GM18526 (cell line): Measurements from ENCODE around the gene SERPINE2.

Experiments
- POLR2A ChIP-seq: IDR thresholded peaks from 3 replicates; pipeline ENCODE4 v1.6.1; 2011; ENCODE audit not compliant: insufficient read length; ENCODE audit errors: extremely low read depth

SERPINE2 gene, protein sequence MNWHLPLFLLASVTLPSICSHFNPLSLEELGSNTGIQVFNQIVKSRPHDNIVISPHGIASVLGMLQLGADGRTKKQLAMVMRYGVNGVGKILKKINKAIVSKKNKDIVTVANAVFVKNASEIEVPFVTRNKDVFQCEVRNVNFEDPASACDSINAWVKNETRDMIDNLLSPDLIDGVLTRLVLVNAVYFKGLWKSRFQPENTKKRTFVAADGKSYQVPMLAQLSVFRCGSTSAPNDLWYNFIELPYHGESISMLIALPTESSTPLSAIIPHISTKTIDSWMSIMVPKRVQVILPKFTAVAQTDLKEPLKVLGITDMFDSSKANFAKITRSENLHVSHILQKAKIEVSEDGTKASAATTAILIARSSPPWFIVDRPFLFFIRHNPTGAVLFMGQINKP

DNA sequence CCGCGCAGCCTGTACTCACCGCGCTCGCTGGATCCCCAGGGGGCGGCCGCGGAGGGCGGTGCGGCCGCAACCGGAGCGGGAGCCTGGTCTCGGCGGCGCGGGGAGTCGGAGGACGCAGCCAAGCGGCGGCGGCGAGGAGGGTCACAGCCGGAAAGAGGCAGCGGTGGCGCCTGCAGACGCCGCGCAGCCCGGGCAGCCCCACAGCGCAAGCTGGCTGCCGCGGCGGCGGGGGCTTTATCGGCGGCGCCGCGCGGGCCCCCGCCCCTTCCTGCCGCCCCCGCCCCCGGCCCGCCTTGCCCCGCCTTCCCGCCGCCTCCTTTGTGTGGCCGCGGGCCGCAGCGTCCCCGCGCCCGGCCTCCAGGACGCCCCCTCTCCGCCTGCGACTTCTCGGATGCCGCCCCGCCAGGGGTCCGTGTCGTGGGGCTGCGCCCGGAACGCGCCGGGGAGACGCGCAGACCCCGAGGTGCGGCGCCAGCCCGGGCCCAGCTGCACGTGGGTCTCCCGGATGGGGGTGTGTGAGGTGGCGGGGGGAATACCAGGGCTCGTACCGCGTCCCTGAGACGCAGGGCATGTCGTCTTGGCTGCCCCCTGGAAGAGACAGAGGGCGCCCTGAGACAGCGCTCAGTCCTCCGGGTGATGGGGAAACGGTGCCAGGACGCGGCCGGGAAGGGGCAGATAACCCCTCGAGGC is at the start of gene SERPINE2:
TSS of gene SERPINE2 (minus strand) at position 207 of the 690 bp plus-strand sequence. CDS start 37,386 bp downstream, outside the sequence.
- TF ChIP-seq POLR2A, result no peak

DNA sequence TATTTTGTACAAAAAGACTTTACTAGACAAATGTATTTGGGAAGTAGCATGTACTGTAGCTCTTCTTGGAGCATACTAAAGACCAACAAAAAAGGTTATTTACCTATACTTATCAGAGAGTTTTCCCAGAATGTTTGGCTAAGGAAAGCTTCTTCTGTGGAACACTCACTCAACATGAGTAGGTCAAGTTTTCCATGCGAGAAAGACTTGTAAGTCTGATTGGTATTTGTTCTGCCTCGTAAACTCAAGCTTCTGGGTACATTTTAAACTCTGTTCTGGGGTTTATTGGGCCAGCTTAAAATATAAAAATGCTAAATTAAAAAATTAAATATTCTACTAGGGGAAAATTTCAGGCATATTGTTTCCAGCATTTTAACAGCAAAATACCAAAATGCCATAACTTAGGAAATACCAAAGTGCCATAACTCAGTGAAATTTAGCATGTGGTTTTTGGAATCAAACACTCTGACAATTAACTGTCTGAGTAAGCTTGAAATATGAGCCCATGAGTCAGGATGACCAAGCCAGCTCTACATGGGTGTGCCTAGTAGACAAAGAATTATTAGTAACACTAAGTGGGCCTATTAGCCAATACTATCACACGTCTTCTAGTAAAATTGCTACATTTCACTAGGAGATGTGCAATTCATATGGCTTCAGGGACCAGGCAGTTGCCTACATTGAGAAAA is 47.3 kb upstream of the SERPINE2 start:
- no peak for TF ChIP-seq POLR2A

DNA sequence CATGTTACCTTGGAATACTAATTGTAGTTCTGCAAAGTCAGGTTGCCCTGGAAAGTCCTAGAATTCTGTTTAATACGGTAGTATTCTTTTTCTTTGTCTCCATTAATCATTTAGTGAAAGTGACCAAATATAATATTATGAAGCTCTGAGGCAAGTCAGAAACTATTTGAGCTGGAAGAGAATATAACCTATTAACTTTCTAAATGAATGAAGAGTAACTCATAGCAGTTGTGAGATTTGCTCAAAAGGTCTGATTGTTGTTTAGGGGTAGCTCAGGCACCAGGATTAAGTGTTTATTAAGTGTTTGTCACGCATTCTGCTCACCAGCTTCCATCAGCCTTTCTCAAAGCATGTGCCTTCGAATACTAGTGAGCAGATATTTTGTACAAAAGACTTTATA is 46.7 kb upstream of the SERPINE2 start:
- TF ChIP-seq POLR2A, result no peak

DNA sequence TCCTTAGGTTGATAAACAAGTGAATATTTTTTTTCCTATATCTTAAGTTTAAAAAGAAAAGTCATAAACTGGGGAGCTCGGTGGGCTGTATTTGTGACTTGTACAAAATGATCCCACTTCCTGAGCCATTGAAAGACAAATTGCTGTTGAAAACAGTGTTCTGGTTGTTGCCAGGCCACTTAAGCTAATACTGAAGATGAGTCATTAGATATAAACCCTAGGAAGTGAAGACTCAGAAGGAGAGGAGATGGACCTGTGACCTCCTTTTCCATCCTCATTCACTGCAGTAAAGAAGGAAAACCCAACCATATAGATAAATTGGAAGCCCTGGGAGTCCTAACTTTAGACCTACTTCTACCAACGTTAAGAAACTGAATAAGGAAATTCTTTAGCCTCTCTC is 46.2 kb upstream of the SERPINE2 start:
- no peak for TF ChIP-seq POLR2A

DNA sequence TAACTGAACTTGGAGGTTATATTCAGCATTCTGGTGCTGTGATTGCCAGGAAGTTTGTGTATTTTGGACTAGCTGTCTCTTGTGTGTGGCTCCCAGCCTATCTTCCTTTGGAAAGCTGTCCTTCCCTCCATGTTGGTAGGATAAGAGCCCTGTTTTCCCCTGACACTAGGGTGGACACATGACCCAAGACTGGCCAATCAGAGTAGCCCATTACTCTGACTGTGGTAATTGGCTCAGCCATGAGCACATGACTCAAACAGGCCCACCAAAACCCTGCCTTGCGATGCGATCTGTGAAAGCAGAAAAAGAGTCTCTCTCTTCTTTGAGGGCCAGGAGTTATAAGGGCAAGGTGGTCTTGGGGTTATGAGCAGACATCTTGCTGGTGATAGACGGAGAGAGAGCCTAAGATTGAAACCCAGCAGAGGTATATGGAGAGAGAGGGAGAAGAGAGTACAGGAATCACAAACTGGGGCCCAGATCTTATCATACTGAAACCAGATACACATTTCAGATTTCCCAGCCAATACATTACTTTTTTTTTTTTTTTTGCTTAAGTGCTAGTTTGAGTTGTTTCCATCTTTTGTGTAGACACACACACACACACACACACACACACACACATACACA is 45.3 kb upstream of the SERPINE2 start:
- no peak for TF ChIP-seq POLR2A

DNA sequence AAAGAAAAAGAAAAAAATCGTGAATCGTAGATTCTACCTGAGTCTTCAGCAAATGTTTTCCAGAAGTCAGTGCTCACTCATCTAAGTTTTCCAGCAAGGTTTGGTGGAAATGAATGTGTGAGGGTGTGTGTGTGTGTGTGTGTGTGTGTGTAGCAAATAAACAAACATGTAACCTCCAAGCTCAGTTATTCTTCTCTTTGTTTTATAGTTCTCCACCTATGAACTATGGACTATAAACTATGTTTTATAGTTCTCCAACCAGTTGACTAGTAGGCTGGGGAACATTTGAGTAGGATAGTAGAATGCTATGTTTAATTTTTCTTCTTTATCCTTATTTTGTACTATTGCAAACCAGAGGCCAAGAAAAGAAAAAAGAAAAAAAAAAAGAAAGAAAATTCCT is 44.6 kb upstream of the SERPINE2 start:
- no peak for TF ChIP-seq POLR2A

DNA sequence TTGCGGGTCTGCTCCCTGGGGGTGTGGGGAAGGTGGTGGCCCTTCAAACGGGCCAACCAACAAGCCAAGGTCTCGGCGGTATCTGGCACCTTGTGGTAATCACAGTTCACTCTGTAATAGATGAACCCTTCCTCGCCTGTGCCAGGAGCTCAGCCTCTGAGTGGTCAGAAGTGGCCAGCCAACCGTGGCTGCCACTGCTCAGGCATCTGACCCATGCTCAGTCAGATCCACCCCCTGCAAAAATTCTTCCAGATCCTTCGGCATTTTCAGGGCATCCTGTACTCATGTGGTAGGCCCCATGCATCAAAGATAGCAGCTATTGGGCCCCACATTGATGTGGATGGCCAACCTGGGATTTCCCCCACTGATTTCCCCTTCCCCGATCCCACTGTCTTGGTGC is 39.6 kb upstream of the SERPINE2 start:
- no peak for TF ChIP-seq POLR2A

DNA sequence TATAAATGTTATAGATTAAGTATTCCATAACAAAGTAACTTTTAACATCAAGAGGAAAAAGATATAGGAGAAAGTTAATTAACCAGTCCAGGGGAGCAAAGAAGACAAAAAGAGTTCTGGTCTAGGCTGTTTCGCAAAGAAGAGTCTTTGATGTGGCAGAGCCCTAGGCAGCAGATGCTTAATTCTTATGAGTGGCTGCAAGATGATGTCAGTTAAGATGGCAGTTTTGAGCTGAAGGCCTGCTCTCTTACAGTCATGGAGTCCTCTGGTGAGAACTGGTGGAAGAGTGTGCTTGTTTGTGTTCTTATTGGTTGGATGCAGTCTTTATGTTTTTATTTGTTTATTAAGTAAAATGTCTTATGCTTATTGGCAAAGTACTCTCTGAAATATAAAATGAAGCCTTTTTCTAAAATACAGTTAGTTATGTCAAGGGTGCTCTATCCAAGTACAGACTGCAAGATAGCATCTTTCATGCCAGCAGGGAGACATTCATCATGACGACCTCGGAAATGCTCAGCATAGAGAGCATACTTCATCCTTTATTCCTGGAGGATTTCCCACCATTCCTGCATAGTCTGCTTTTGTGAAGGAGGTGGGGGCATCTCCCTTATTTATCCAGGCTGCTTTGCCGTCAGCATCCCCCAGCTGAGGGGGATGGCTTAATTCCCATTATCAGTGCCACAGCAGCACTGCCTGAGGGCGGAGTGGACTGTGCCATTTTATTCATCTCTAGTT is 38.9 kb upstream of the SERPINE2 start:
- no peak for TF ChIP-seq POLR2A

DNA sequence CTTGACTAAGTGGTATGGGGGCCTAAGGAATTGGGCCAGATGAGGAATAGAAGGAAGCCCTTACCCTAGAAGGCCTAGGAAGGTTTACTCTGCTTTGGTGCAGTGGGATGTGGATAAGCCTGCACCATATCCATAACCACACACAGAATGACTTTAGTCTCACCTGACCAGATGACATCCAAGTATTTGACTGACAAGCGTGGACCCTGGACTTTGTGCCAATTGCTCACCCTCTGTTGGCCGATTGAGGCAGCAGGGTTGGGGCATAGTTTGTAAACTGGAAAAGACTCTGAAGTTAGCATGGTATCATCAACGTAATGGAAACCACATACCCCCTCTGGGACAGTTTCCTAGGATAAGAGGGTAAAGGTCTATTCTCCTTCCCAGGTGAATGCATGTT is 36.5 kb upstream of the SERPINE2 start:
- TF ChIP-seq POLR2A, result no peak

DNA sequence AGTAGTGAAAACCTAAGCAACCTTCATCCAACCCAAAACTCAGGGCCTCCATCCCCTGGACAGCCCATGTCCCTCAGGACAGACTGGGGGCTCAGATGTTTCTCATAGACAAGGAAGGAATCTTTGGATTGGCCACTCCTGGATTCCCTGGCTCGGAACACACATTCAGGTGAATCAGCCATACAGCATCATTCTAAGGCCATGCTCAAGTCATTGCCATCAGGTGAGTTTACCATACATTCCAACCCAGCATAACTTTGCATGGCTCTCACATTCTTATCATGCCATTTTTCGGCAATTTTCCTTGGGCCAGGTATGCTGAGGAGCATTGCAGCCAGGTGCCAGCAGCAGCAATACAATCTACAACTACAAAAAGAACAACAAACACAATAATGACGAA is 34.6 kb upstream of the SERPINE2 start:
- no peak for TF ChIP-seq POLR2A

DNA sequence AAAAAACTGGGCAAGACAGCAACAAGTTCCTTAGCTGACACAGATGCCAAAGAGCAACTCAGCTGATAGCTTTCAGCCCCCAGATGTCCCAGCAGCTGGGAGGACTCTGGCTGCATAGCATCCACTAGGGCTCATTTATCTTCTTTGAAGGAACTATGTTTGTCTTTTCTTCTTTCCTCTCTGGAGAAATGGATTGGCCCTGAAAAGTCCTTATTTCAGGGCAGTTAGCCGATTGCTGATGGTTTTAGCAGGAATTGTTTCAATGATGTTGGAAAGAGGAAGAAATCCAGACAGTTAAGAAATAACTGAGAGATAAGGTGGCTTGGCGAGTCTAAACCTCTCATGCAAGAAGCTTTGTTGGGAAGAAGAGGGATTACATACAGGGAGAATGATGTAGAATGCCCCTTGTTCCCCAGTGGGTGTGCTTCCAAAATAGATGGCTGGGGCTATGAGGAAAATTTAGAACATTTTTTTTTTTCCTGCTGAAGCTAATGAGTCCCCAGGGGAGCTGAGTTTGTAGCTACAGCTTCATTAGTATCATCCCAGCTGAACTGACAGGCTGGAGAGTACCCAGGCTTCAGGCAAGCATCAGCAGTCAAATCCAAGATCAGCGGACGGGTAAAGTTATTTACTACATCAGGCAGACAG is 33.6 kb upstream of the SERPINE2 start:
- no peak for TF ChIP-seq POLR2A

DNA sequence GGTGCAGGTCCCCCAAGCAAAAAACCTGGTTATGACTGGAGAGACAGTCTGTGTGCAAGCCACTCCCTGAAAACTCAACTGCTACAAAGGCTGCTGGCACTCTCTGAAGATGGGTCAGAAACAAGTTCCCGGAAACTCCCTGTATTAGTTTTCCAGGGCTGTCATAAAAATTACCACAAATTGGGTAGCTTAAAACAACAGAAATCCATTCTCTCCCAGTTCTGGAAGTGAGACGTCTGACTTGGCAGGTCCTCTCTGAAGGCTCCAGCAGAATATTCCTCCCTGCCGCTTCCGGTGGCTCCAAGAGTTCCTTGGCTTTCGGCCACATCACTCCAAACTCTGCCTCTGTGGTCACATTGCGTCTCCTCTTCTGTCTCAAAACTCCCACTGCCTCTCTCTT is 30.1 kb upstream of the SERPINE2 start:
- TF ChIP-seq POLR2A, result no peak

DNA sequence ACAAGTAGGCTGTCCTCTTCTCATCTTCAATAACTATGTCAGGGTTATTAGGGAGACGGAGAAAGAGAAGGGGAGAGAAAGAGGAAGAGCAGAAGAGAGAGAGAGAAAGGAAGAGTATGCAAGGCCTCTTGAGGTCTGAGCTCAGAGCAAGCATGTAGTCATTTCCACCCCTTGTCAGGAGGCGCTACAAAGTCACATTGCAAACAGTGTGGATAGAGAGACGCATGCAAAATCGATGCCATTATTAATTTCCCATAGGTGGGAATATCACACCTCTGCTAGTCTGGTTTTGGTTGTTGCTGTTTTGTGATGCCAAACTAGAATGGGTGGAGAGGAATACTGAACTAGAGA is 24.2 kb upstream of the SERPINE2 start:
- TF ChIP-seq POLR2A, result no peak

DNA sequence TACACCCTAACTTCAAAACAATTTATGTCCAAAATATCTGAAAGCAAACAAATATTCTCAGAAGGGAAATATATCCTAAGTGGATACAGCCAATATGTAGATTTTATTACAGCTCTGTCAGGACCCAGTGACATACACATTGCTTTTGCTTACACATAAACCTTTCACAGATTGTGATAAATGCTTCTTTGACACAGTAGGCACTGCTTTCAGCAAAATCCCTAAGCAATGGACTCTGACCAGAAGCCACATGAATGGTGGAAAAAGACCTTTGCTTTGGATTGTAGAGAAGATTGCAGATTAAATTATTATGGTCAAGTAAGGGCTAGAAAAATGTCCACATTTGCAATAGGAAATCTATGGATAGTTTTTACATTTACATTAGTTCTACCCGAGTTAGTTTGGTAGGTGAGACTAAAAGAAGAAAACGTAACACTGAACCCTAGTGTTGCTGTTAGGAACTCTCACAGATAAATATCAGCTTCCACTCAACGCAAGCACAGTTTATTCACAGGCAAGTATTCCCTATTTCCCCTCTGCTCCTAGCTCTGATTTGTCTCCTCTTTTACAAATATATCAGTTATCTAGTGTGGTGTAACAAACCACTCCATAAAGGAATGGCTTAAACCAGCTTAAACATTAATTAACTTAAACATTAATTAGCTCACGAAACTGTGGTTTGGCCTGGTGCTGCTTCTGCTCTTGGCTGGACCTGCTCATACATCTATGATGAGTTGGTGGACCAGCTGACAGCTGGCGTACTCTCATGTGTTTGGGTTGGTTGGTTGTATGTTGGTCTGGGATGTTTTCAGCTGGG is 23.6 kb upstream of the SERPINE2 start:
- TF ChIP-seq POLR2A, result no peak
